ENCODE data around the gene LTA4H. TPM values are rescaled to one million over a fixed set of nuclear protein-coding genes. Genes with fewer than 3 reads are reported as not detected.

Gene LTA4H
- total RNA-seq = 61.1 and 91.2 TPM in 2 replicates

GRCh38 chr12:96035283-96036236, at the start of gene LTA4H:
LTA4H (minus strand) TSS chr12:96035587; CDS start chr12:96035519, 68 bp downstream.

GRCh38 chr12:95996034-95996658, 39.2 kb downstream of the LTA4H start, which contains the start of gene HAL:
HAL (minus strand) TSS chr12:95996344; CDS start chr12:95995910, 434 bp downstream.

Other genes starting within 250 kb of the LTA4H start
- 125 and 190 TPM in 2 replicates for gene NTN4, start 244.8 kb downstream of the LTA4H start, total RNA-seq
- 25.0 and 37.4 TPM in 2 replicates for gene SNRPF, start 176.6 kb downstream of the LTA4H start, total RNA-seq
- not detected in 2 replicates for gene CCDC38, start 93.0 kb downstream of the LTA4H start, total RNA-seq
- gene AMDHD1, start 92.3 kb downstream of the LTA4H start, total RNA-seq = not detected in 2 replicates
- gene HAL, start 39.2 kb downstream of the LTA4H start, total RNA-seq = under 0.01 and 0.61 TPM in 2 replicates
- gene ELK3, start 158.8 kb upstream of the LTA4H start, total RNA-seq = 26.0 and 27.2 TPM in 2 replicates

Data from epithelial cell of umbilical artery (primary cell).